Fibroblast of peridontal ligament (primary cell): ENCODE data around the gene CSHL1.

Experiments used
- DNase-seq: peaks from one replicate; pipeline ENCODE4 v3.0.0-alpha.2; 2010; ENCODE audit errors: extremely low read depth

The CSHL1 gene

GRCh38 chr17:63911041-63911635, at the start of gene CSHL1:
Gene CSHL1 (minus strand): TSS chr17:63911258. CDS start chr17:63911196, 62 bp downstream.
- DNase-seq, result no peak

DNA sequence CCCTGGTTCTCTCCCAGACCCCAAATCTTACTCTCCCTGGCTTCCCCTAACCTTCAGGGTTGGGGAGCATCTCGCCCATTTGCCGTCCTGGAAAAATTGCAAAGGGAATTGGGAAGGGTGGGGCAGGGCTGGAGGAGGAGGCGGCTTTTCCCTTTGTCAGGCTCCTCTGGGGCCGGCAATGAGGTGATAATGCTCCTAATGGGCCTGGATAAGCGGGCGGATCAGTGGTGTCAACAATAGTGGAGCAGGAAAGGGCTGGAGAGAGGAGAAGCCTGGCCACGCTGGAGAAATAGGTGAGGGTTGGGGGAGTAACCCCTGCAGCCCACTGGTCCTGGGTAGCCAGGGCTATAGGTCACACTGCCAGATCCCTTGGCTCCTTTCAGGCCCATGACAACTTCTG, 49.4 kb upstream of the CSHL1 start:
- no peak for DNase-seq

DNA sequence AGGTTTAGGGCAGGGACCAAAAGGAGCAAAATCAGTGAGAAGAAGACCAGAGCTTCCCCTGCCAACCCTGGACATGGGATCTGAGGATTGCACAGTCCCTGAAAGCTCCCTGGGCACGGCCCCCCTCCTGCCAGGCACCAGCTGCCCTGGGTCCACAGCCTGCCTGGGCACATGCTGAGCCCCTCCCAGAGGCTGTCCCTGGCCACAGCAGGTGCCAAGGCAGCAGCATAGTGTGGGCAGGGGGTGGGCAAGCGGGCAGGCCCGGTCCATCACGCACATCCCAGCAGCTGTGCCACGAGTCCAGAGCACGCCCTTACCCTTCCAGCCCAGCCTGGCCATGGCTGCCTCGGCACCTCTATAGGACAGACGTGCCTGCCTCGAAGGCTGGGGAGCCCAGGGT, 48.9 kb upstream of the CSHL1 start:
- DNase-seq, result no peak

- DNase-seq, result peak; percentile 31
Observed at GRCh38 chr17:63956296-63956920, 45.4 kb upstream of the CSHL1 start.

GRCh38 chr17:63955791-63956190, 44.7 kb upstream of the CSHL1 start:
- DNase-seq, result no peak

- no peak for DNase-seq
Observed at GRCh38 chr17:63955232-63955631, 44.2 kb upstream of the CSHL1 start.

DNA sequence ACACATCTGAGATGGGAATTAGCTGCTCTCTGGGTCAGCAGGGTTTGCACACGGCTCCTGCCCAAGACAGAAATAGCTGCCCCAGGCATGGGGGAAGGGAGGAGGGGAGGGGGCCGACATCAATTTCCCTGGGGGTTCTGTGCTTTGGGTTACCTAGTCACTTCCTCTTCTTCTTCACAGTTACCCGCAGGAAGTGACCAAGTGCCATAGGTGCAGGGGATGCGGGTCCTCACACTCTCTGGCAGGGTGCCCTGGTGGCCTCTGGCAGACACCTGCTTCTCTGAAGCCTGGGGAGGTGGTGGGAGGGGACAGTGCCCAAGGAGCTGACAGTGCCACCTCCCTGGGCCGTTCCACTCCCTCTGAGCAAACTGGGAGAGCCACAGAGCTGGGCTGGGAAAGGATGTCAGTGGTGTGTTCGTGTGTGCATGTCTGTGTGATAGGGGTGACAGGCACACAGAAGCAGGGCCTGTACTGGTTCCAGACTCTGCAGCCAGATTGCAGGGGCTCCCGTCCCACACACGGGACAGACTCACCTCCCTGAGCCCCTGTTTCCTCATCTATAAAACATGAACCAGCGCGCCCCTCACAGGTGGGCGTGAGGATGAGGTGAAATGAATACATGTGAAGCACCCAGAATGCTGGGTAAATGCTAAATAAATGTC, 43.5 kb upstream of the CSHL1 start:
- no peak for DNase-seq

- no peak for DNase-seq
Observed at GRCh38 chr17:63950940-63951907, 40.2 kb upstream of the CSHL1 start.

DNA sequence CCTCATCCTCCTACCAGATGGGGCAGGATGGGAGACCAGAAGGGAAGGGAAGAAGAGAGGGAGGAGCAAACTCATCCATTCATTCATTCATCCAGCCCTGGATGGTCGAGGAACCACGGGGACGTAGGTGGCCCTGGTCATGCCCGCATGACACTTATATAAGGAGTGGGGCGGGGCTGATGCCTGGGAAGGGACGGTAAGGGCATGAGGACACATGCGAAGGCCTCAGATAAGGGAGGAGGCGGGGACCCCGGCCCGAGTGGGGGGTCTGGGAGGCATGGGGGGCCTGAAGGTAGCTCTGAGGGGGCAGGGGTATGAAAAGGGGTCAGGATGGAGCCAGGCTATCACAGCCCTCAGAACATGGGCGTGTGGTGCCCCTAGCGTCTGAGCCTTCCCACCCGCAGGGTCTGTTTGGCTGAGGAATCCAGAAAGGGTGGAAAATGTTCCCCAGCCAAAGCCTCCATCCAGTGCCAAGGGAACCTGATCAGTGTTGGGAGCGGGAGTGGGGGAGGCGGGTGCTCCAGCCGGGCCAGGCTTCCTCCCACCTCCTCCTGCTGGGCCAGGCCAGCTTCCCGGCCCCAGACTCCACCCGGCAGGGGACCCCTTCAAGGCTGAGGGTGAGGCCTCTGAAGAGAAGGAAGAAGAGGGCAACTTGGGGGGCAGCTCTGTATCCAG, 38.7 kb upstream of the CSHL1 start:
- no peak for DNase-seq

- no peak for DNase-seq
Observed at GRCh38 chr17:63948521-63948920, 37.5 kb upstream of the CSHL1 start.

- DNase-seq, result no peak
Observed at GRCh38 chr17:63947711-63948330, 36.8 kb upstream of the CSHL1 start.

- DNase-seq, result peak; percentile 16
Observed at GRCh38 chr17:63946440-63947363, 35.6 kb upstream of the CSHL1 start.

DNA sequence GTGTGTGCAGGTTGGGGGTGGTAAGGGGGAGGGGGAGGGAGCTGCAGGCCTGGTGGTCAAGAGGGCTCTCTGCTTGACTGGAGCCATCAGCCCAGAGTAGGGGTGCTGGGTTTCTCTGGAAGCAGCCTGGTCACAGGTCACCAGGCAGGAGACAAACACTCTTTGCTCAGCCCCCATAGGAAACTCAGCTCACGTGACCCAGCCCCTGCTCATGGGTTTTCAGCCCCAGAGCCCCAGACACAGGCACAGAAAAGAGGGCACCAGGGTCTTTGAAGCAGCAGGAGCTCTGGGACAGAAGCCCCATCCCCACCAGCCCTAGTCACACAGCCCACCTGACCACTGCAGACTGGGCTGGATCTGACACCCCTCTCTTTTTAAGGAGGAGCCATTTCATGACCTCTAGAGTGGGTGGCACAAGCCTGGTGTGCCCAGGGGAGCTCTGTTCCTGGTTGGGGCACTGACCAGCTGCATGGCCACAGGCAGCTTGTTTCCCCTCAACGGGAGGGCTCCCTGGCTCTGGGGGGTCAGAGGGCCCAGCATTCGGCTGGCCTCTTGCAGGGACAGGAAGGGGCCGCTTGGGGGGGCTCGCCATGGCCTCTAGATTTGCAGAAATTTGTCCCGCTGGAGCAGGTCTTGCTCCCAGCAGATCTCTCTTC, 34.9 kb upstream of the CSHL1 start:
- no peak for DNase-seq

GRCh38 chr17:63944736-63945499, 33.9 kb upstream of the CSHL1 start:
- no peak for DNase-seq

DNA sequence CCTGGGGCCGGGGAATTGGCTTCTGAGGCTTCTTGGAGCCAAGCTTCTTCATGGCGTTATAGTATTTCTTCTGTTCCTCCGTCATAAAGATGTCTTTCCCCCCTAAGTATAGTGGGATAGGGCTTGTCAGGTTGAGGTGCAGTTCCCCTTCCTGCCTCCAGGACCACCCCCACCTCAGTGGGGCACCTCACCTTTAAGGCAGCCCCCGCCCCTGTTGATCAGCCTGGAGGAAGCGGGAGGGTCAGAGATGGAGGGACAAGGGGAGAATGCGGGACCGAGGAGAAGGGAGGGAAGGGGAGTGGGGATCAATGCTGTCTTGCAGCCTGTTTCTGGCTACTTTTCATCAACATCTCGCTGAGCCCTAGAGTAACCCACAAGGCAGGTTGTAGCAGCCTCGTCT, 32.7 kb upstream of the CSHL1 start:
- no peak for DNase-seq

- DNase-seq, result no peak
Observed at GRCh38 chr17:63942309-63942985, 31.4 kb upstream of the CSHL1 start.

GRCh38 chr17:63941751-63942150, 30.7 kb upstream of the CSHL1 start:
- no peak for DNase-seq

- DNase-seq, result no peak
Observed at GRCh38 chr17:63941162-63941561, 30.1 kb upstream of the CSHL1 start.
